Amniotic epithelial cell (primary cell): ENCODE measurements around the gene S100B.
"Not testable (repeated sequence)": the region's sequence is repeated elsewhere in the genome, so short reads cannot be mapped to it uniquely, and the experiment has no call there.

Experiments
- DNase-seq: peaks from one replicate; pipeline ENCODE4 v3.0.0-alpha.2; 2010; ENCODE audit warnings: low read depth

The S100B gene

GRCh38 chr21:46604975-46605766 is at the start of gene S100B:
Gene S100B (minus strand): TSS chr21:46605082. CDS start chr21:46602415, 2,667 bp downstream.
- DNase-seq, result no peak

- DNase-seq, result no peak
Measured at GRCh38 chr21:46651121-46651520, 46.2 kb upstream of the S100B start.

DNA sequence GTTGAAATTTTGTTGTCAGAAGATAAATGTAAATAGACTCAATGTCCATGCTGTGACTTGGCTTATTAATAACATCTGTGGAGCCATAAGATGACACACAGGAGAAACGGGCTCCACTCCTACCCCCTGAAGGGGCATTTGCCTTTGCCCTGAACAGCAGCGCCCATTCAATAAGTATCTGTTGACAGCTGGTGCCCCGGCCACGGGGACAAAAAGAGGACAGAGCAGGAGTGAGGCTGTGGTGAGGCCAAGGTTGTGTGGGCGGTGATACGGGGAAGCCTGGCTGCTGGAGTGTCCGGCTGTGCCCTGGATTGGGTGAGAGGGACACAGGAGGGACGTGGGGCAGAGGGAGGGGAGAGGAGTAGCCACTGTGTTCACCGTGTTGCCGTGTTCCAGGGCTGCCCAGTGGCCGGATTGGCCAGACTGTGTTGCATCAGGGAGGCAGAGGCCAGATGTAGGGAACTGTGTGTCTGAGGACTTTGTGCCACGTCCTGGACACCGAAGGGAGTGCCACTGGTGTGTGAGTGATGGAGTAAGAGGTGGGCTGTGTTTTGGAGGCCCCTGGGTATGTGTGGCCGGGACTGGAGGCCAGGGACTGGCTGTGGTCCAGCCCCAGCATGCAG is 45.7 kb upstream of the S100B start:
- DNase-seq, result no peak

DNA sequence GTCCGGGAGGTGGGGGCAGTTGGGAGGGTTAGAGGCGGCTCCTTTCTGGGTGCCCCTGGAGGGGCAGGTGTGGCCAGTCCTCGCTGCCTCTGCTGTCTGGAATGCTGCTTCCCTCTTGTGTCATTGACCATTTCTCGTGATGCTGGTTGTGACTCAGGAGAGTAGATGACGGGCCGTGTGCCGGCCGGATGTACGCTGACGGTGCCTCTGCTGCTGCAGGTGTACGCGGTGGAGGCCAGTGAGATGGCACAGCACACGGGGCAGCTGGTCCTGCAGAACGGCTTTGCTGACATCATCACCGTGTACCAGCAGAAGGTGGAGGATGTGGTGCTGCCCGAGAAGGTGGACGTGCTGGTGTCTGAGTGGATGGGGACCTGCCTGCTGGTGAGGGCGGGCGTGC is 44.5 kb upstream of the S100B start:
- DNase-seq, result no peak

DNA sequence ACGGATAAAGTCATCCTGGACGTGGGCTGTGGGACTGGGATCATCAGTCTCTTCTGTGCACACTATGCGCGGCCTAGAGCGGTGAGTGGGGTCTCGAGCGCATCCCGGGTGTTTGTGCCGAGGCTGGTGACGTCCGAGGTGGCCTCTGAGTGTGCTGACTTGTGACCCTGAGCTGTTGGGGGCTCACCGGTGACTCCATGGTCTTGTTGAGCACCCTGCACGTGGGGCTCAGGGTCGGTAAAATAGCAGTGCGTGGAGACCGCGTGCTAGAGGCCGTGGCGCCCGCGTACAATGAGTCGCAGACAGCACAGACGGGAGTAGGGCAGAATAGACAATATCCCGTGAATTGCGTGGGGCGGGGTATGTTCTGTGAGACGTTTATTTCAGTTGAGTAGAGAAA is 43.7 kb upstream of the S100B start:
- DNase-seq, result no peak

DNA sequence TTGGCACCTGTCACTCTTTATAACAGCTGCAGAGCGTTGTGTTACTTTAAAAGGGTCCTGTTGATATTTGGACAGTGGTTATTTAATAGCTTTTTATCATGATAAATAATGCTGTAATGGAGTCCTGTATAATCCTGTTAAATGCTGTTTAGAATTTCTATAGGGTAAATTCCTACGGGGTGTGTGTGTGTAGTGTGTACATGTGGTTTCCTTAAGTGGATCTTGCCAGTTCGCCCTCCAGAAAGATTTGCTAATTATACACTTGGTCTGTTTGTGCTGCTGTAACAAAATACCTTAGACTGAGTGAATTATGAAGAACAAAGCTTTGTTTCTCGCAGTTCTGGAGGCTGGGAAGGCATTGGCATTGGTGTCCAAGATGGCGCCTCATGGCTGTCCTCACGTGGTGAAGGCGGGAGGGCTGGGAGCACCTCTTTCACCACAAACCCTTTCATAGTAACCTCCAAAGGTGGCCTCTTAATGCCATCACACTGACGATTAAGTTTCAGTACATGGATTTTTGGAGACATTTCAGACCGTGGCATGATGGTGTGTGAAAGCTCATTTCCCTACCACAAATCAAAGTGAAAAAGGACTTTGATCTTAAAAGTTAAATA is 41.8 kb upstream of the S100B start:
- no peak for DNase-seq

- DNase-seq, result no peak
Measured at GRCh38 chr21:46645840-46646239, 41.0 kb upstream of the S100B start.

DNA sequence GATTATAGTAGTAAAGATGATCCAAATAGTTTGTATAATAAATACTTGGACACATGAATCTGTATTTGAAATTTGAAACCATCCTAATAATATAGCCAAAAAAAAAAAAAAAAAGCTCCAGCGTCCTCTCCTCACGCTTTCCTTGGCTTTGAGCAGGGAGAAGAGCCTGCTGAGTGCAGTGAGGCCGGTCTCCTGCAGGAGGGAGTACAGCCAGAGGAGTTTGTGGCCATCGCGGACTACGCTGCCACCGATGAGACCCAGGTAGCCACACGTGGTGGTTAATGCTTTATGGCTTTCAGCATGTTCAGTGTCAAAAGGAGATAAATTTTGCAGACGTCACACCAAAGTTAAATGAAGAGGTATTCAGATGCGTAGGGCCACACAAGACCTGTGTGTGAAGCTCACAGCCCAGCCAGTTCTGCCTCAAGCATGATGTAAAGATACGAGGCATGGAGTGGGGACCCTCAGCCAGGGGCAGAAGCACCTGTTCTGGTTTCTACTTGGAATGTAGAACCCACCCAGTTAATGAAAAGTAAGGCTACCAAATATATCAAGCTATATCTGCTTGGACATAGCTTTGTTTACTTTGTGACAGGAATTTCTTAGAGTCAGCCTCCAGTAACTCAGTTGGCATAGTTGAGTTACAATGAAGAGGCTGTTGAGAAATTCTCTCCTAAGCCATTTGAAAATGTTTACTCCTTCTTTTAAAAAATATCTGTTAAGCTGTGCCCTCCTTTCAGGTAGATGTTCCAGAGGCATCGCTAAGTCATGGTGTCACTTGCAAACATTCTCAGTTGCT is 38.7 kb upstream of the S100B start:
- DNase-seq, result no peak

GRCh38 chr21:46641656-46642055 is 36.8 kb upstream of the S100B start:
- DNase-seq, result peak; percentile 14

GRCh38 chr21:46639489-46640386 is 34.9 kb upstream of the S100B start:
- DNase-seq, result peak; percentile 35

GRCh38 chr21:46637952-46638746 is 33.3 kb upstream of the S100B start:
- no peak for DNase-seq

- no peak for DNase-seq
Measured at GRCh38 chr21:46636550-46637285, 31.8 kb upstream of the S100B start.

DNA sequence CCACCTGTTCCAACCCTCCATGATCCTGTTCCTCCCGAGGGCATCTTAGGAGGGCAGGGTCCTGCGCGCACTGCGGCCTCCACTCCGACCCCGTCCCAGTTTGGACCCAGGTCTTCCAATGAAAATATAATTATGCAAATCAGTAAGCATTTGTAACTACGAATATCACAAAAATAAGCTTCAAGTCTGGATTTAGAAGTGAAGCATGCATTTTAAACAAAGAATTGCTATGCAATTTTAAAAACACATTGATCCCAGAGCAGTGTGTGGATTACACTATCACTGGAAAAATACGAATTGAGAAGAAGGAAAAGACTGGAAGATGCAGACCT is 31.3 kb upstream of the S100B start:
- no peak for DNase-seq

- peak; percentile 90 for DNase-seq
Measured at GRCh38 chr21:46635324-46636180, 30.7 kb upstream of the S100B start, which contains the start of gene PRMT2. Gene PRMT2 (plus strand): TSS chr21:46635674. CDS start chr21:46636952, 1,278 bp downstream.

- peak; percentile 88 for DNase-seq
Measured at GRCh38 chr21:46634966-46635323, 30.1 kb upstream of the S100B start.

DNA sequence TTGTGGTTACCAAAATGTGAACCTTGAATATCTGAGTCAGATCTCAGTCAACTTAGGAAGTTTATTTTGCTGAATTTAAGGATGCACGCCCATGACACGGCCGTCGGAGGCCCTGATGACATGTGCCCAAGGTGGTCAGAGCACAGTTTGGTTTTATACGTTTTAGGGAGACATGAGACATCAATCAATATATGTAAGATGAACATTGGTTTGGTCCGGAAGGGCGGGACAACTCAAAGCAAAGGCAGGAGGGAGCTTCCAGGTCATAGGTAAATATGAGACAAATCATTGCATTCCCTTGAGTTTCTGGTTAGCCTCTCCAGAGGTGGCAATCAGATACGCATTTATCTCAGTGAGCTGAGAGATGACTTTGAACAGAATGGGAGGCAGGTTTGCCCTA is 29.5 kb upstream of the S100B start:
- no peak for DNase-seq

DNA sequence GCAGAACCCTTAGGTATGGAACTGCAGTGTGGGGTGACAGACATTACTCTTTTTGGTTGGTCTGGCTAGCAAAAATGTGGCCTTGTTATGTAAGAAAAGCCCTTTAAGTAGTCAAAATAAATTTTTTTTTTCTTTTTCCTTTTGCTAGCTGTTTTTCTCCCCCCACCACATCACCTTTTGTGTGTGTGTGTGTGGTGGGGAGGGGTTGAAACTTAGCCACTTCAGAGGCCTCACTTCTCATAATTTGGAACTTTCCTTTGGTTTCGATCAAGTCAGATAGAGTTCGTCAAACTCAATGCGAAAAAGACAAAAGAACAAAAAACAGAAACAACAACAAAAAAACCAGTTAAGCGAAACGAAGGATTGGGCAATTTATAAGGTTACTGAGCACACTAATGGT is 28.7 kb upstream of the S100B start:
- DNase-seq, result no peak

- DNase-seq, result not testable (repeated sequence)
Measured at GRCh38 chr21:46630915-46631314, 26.0 kb upstream of the S100B start.

- no peak for DNase-seq
Measured at GRCh38 chr21:46628868-46629267, 24.0 kb upstream of the S100B start.
